ENCODE measurements around the gene DCUN1D1. TPM values are rescaled to one million over a fixed set of nuclear protein-coding genes. Genes with fewer than 3 reads are reported as not detected.
A peak's percentile ranks its signal among the peaks of the same experiment; 100 is the strongest.

The DCUN1D1 gene
- total RNA-seq, 1 experiment from 2014 or later: 70.1 TPM

GRCh38 chr3:182909318-182910040 lies 70.9 kb downstream of the DCUN1D1 start:
- peaks cover 14% of the 10 kb centered on the region for H3K4me1 ChIP-seq (ENCODE audit: low read length)
- DNase-seq: peak; percentile 77

DNA sequence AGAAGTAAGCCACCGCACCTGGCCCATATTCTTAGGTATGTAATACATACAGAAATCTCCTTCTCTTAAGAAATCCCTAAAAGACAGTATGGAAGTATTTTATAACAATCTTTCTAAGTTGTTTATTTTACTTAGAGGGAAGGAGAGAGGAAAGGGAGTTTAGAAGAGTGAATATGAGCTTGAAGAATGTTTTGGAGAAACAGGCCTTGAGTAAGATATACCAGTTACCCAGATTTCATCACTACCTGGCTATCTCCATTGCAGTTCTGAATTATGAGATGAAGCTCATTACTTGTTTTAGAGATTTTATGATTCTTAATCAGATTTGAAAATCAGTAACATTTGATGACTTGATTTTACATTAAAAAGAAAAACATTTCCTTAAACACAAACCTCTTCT lies 71.9 kb downstream of the DCUN1D1 start:
- Histone ChIP-seq H3K36me3 (ENCODE audit: insufficient read depth, low read length) (peaks cover 16% of the 10 kb centered on the region), H3K27me3 (ENCODE audit: low read length) (no peaks in the 10 kb centered on the region), H3K4me1 (ENCODE audit: low read length) (peaks cover 11% of the 10 kb centered on the region), H3K9me2 (replicated peaks; ENCODE audit: insufficient read depth, low read length) (no peaks in the 10 kb centered on the region), H3K4me3 (ENCODE audit: low read length) (no peak overlapping the region), H4K20me1 (ENCODE audit: insufficient read depth, low read depth, low read length) (no peaks in the 10 kb centered on the region), H3K4me2 (ENCODE audit: low read depth, low read length, poor library complexity, severe bottlenecking) (no peak overlapping the region), H3K79me2 (ENCODE audit: low read length) (no peaks in the 10 kb centered on the region), H3K9me3 (ENCODE audit: low read length) (no peaks in the 10 kb centered on the region), H3K27ac (ENCODE audit: low read length) (no peak overlapping the region), H2AFZ (ENCODE audit: low read length) (no peak overlapping the region), H3K9ac (ENCODE audit: low read length) (no peak overlapping the region)
- no peak for DNase-seq

More at GRCh38 chr3:182909318-182910040, 70.9 kb downstream of the DCUN1D1 start:
- no peak overlapping the region for H3K9ac ChIP-seq (ENCODE audit: low read length)
- no peaks in the 10 kb centered on the region for H3K9me2 ChIP-seq (replicated peaks; ENCODE audit: insufficient read depth, low read length)
- H3K27me3 ChIP-seq (ENCODE audit: low read length): no peaks in the 10 kb centered on the region
- no peak overlapping the region for H3K4me2 ChIP-seq (ENCODE audit: low read depth, low read length, poor library complexity, severe bottlenecking)
- no peaks in the 10 kb centered on the region for H4K20me1 ChIP-seq (ENCODE audit: insufficient read depth, low read depth, low read length)
- no peak overlapping the region for H3K27ac ChIP-seq (ENCODE audit: low read length)
- no peaks in the 10 kb centered on the region for H3K79me2 ChIP-seq (ENCODE audit: low read length)
- no peaks in the 10 kb centered on the region for H3K9me3 ChIP-seq (ENCODE audit: low read length)
- no peak overlapping the region for H3K4me3 ChIP-seq (ENCODE audit: low read length)
- H2AFZ ChIP-seq (ENCODE audit: low read length): no peak overlapping the region
- H3K36me3 ChIP-seq (ENCODE audit: insufficient read depth, low read length): peaks cover 11% of the 10 kb centered on the region

DNA sequence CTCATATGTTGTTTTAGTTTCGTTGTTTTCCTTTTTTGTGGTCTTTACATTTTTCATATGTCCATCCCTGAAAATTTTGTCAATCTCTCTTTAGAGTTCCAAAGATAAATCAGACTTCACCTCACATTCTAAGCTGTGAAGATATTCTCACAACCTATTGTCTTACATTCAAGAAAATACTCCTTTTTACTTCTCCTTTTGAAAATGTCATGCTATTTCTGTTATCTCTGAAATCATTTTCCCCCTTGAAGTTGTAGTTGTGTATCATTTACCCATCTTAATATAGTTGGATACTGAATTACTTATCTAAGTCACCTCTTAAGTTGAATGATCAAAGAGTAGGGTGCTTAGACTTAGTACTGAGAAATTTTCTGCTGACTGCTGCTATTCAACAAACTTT lies 74.3 kb downstream of the DCUN1D1 start:
- Histone ChIP-seq H3K9ac (ENCODE audit: low read length) (no peak overlapping the region), H3K9me2 (replicated peaks; ENCODE audit: insufficient read depth, low read length) (no peaks in the 10 kb centered on the region), H3K4me3 (ENCODE audit: low read length) (no peak overlapping the region), H3K79me2 (ENCODE audit: low read length) (no peaks in the 10 kb centered on the region), H3K4me2 (ENCODE audit: low read depth, low read length, poor library complexity, severe bottlenecking) (no peak overlapping the region), H3K27me3 (ENCODE audit: low read length) (no peaks in the 10 kb centered on the region), H3K4me1 (ENCODE audit: low read length) (peaks cover 11% of the 10 kb centered on the region), H4K20me1 (ENCODE audit: insufficient read depth, low read depth, low read length) (no peaks in the 10 kb centered on the region), H3K27ac (ENCODE audit: low read length) (peak overlapping the region; percentile 16; the same call in 1 of the 2 replicates), H2AFZ (ENCODE audit: low read length) (no peak overlapping the region), H3K9me3 (ENCODE audit: low read length) (no peaks in the 10 kb centered on the region), H3K36me3 (ENCODE audit: insufficient read depth, low read length) (peaks cover 16% of the 10 kb centered on the region; the same call in 1 of the 2 replicates)
- DNase-seq: no peak

DNA sequence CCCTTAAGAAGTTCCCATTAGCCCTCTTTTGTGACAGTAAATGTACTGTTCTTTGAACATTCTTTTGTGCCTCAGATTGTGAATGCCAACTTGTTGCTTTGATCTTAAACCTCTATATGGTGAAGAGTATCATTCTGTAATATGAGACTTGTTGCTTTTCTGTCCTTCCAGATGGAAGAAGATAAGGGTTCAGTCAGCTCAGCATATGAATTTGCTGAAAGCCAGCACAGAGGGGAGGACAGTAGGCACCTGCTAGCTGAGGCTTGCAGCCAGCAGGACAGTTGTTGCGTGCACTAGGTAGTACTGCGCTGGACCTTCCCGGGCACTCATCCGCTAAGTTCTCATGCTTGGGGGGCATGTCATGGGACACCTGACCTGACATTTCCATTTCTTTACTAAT lies 74.7 kb downstream of the DCUN1D1 start:
- Histone ChIP-seq H2AFZ (ENCODE audit: low read length) (no peak overlapping the region), H3K4me3 (ENCODE audit: low read length) (no peak overlapping the region), H4K20me1 (ENCODE audit: insufficient read depth, low read depth, low read length) (no peaks in the 10 kb centered on the region), H3K27me3 (ENCODE audit: low read length) (no peaks in the 10 kb centered on the region), H3K27ac (ENCODE audit: low read length) (peak overlapping the region; percentile 16; the same call in 1 of the 2 replicates), H3K4me2 (ENCODE audit: low read depth, low read length, poor library complexity, severe bottlenecking) (no peak overlapping the region), H3K9me2 (replicated peaks; ENCODE audit: insufficient read depth, low read length) (no peaks in the 10 kb centered on the region), H3K9ac (ENCODE audit: low read length) (no peak overlapping the region), H3K36me3 (ENCODE audit: insufficient read depth, low read length) (peaks cover 16% of the 10 kb centered on the region; the same call in 1 of the 2 replicates), H3K9me3 (ENCODE audit: low read length) (no peaks in the 10 kb centered on the region), H3K4me1 (ENCODE audit: low read length) (peaks cover 11% of the 10 kb centered on the region), H3K79me2 (ENCODE audit: low read length) (no peaks in the 10 kb centered on the region)
- no peak for DNase-seq

DNA sequence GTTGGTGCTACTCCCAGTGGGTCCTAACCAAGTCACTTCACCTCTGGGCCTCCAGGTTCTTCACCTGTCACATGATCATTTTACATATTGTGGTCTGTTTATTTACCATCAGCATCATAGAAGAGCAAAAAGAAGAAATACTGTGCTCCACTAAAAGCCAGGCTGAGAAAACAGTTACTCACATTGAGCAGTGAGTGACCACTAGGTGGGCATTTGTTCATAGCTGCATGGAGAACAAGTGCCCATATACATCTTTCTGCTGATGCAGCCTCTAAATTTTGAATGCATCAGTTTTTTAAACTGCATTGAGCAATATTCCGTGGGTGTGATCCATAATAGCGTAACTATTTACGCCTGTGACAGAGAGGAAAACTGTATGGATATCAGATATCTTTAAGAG lies 76.2 kb downstream of the DCUN1D1 start:
- peaks cover 27% of the 10 kb centered on the region; the same call in 1 of the 2 replicates for H3K36me3 ChIP-seq (ENCODE audit: insufficient read depth, low read length)
- no peak overlapping the region for H3K9ac ChIP-seq (ENCODE audit: low read length)
- no peak overlapping the region for H2AFZ ChIP-seq (ENCODE audit: low read length)
- H3K27ac ChIP-seq (ENCODE audit: low read length): no peak overlapping the region
- H3K9me3 ChIP-seq (ENCODE audit: low read length): no peaks in the 10 kb centered on the region
- no peaks in the 10 kb centered on the region for H3K27me3 ChIP-seq (ENCODE audit: low read length)
- no peaks in the 10 kb centered on the region for H4K20me1 ChIP-seq (ENCODE audit: insufficient read depth, low read depth, low read length)
- no peaks in the 10 kb centered on the region for H3K9me2 ChIP-seq (replicated peaks; ENCODE audit: insufficient read depth, low read length)
- no peak overlapping the region for H3K4me3 ChIP-seq (ENCODE audit: low read length)
- H3K4me2 ChIP-seq (ENCODE audit: low read depth, low read length, poor library complexity, severe bottlenecking): no peak overlapping the region
- H3K4me1 ChIP-seq (ENCODE audit: low read length): peaks cover 14% of the 10 kb centered on the region
- no peak for DNase-seq
- H3K79me2 ChIP-seq (ENCODE audit: low read length): 0 out of 2 replicates have a peak, but pooled peaks cover 3% of the 10 kb centered on the region

DNA sequence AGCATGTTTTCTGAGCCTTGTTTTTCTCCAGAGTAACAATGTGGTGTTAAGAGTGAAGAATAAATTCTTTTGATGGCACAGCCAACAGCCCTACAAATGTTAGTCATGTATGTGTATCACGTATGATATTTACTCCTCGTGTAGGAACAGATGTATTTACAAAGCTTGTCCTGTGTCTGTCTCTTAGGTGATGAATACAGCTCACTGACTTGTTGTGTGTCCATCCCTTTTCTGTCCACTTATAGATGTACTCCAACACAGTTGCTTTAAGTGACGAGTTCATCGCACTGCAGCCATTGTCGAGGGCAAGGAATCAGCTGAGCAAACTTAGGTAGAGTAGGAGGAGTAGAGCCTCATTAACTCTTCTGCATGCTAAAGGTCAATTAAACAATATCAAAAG lies 78.1 kb downstream of the DCUN1D1 start:
- H4K20me1 ChIP-seq (ENCODE audit: insufficient read depth, low read depth, low read length): no peaks in the 10 kb centered on the region
- H3K9me3 ChIP-seq (ENCODE audit: low read length): no peaks in the 10 kb centered on the region
- H3K4me3 ChIP-seq (ENCODE audit: low read length): no peak overlapping the region
- no peak for DNase-seq
- peaks cover 39% of the 10 kb centered on the region; the same call in 1 of the 2 replicates for H3K36me3 ChIP-seq (ENCODE audit: insufficient read depth, low read length)
- no peak overlapping the region for H2AFZ ChIP-seq (ENCODE audit: low read length)
- no peaks in the 10 kb centered on the region for H3K9me2 ChIP-seq (replicated peaks; ENCODE audit: insufficient read depth, low read length)
- peaks cover 14% of the 10 kb centered on the region for H3K4me1 ChIP-seq (ENCODE audit: low read length)
- H3K27ac ChIP-seq (ENCODE audit: low read length): no peak overlapping the region
- no peak overlapping the region for H3K4me2 ChIP-seq (ENCODE audit: low read depth, low read length, poor library complexity, severe bottlenecking)
- H3K79me2 ChIP-seq (ENCODE audit: low read length): 0 out of 2 replicates have a peak, but pooled peaks cover 3% of the 10 kb centered on the region
- H3K27me3 ChIP-seq (ENCODE audit: low read length): no peaks in the 10 kb centered on the region
- no peak overlapping the region for H3K9ac ChIP-seq (ENCODE audit: low read length)

- H3K9ac ChIP-seq (ENCODE audit: low read length): no peak overlapping the region
- no peaks in the 10 kb centered on the region for H3K27me3 ChIP-seq (ENCODE audit: low read length)
- H3K4me2 ChIP-seq (ENCODE audit: low read depth, low read length, poor library complexity, severe bottlenecking): no peak overlapping the region
- no peak overlapping the region for H3K4me3 ChIP-seq (ENCODE audit: low read length)
- no peak overlapping the region for H2AFZ ChIP-seq (ENCODE audit: low read length)
- no peak for DNase-seq
- H3K4me1 ChIP-seq (ENCODE audit: low read length): peaks cover 16% of the 10 kb centered on the region
- no peaks in the 10 kb centered on the region for H3K9me2 ChIP-seq (replicated peaks; ENCODE audit: insufficient read depth, low read length)
- H4K20me1 ChIP-seq (ENCODE audit: insufficient read depth, low read depth, low read length): no peaks in the 10 kb centered on the region
- H3K27ac ChIP-seq (ENCODE audit: low read length): no peak overlapping the region
- H3K9me3 ChIP-seq (ENCODE audit: low read length): no peaks in the 10 kb centered on the region
- peaks cover 32% of the 10 kb centered on the region; the same call in 1 of the 2 replicates for H3K36me3 ChIP-seq (ENCODE audit: insufficient read depth, low read length)
- H3K79me2 ChIP-seq (ENCODE audit: low read length): 0 out of 2 replicates have a peak, but pooled peaks cover 3% of the 10 kb centered on the region
These were observed 83.8 kb downstream of the DCUN1D1 start for GRCh38 chr3:182896553-182896952.

- Histone ChIP-seq H3K4me2 (ENCODE audit: low read depth, low read length, poor library complexity, severe bottlenecking) (no peak overlapping the region), H3K4me3 (ENCODE audit: low read length) (no peak overlapping the region), H3K9me2 (replicated peaks; ENCODE audit: insufficient read depth, low read length) (no peaks in the 10 kb centered on the region), H2AFZ (ENCODE audit: low read length) (no peak overlapping the region), H3K27ac (ENCODE audit: low read length) (no peak overlapping the region), H3K27me3 (ENCODE audit: low read length) (no peaks in the 10 kb centered on the region), H4K20me1 (ENCODE audit: insufficient read depth, low read depth, low read length) (no peaks in the 10 kb centered on the region), H3K9me3 (ENCODE audit: low read length) (no peaks in the 10 kb centered on the region), H3K79me2 (ENCODE audit: low read length) (0 out of 2 replicates have a peak, but pooled peaks cover 3% of the 10 kb centered on the region), H3K9ac (ENCODE audit: low read length) (no peak overlapping the region), H3K4me1 (ENCODE audit: low read length) (peaks cover 16% of the 10 kb centered on the region), H3K36me3 (ENCODE audit: insufficient read depth, low read length) (peaks cover 36% of the 10 kb centered on the region; the same call in 1 of the 2 replicates)
- DNase-seq: no peak
These were observed 84.7 kb downstream of the DCUN1D1 start for GRCh38 chr3:182895513-182896112.

All from Karpas-422 (cell line).